ENCODE data around the gene APBA2.

DNA sequence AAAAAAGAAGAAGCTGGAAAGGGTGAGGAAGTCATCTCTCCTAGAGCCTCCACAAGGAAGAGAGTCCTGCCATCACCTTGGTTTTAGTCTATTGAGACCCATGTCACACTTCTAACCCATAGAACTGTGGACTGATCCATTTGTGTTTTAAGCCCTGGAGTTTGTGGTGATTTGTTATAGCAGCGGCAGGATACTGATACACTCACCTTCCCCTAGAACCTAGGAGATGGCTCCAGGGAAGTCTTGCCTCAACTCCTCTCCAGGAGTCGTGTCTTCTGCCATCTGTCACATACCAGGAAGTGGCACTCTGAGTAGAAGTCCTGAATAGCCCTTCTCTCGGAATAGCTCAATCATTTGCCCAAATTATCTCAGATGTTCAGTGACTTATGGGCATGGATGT lies 14.6 kb upstream of the APBA2 start:
- no peak for TF ChIP-seq EZH2phosphoT487 (IDR thresholded peaks at IDR 0.05; ENCODE audit: low read depth)
- TF ChIP-seq, protein P1, sequence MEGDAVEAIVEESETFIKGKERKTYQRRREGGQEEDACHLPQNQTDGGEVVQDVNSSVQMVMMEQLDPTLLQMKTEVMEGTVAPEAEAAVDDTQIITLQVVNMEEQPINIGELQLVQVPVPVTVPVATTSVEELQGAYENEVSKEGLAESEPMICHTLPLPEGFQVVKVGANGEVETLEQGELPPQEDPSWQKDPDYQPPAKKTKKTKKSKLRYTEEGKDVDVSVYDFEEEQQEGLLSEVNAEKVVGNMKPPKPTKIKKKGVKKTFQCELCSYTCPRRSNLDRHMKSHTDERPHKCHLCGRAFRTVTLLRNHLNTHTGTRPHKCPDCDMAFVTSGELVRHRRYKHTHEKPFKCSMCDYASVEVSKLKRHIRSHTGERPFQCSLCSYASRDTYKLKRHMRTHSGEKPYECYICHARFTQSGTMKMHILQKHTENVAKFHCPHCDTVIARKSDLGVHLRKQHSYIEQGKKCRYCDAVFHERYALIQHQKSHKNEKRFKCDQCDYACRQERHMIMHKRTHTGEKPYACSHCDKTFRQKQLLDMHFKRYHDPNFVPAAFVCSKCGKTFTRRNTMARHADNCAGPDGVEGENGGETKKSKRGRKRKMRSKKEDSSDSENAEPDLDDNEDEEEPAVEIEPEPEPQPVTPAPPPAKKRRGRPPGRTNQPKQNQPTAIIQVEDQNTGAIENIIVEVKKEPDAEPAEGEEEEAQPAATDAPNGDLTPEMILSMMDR (IDR thresholded peaks at IDR 0.05; ENCODE audit: low read depth, low read length): no peak
